K562 (cell line): ENCODE measurements around the gene RBP7. TPM values are rescaled to one million over a fixed set of nuclear protein-coding genes. Genes with fewer than 3 reads are reported as not detected.

ENCODE experiments used
- BHLHE40 ChIP-seq: IDR thresholded peaks from 2 replicates; pipeline ENCODE4 v1.6.1; 2011; ENCODE audit warnings: low read length, improper control_type of control experiment
- CEBPB ChIP-seq: fragments of 450-650 bp; IDR thresholded peaks from 2 replicates; pipeline ENCODE4 v1.6.1; 2016; ENCODE audit warnings: missing genetic modification characterization, missing compliant biosample characterization
- CHD7 ChIP-seq: fragments of 200-600 bp; sonication (generic); IDR thresholded peaks from one replicate; pipeline ENCODE4 v1.6.1; 2012; ENCODE audit warnings: mild to moderate bottlenecking, low read depth, low read length, inconsistent platforms
- EWSR1 ChIP-seq: fragments of 450-650 bp; IDR thresholded peaks from 2 replicates; pipeline ENCODE4 v1.6.1; 2018; ENCODE audit warnings: borderline replicate concordance, mild to moderate bottlenecking, low read depth, moderate library complexity; ENCODE audit not compliant: partially characterized antibody
- GATAD2B ChIP-seq: fragments of 450-650 bp; IDR thresholded peaks from 2 replicates; pipeline ENCODE4 v1.6.1; 2017; ENCODE audit warnings: mild to moderate bottlenecking, borderline replicate concordance
- MITF ChIP-seq: IDR thresholded peaks from 2 replicates; pipeline ENCODE4 v1.6.1; 2014; ENCODE audit warnings: antibody characterized with exemption
- TFAM ChIP-seq: fragments of 250-450 bp; sonication (Bioruptor Pico); conservative IDR thresholded peaks from 2 replicates; pipeline ENCODE4 v1.5.0; 2021; ENCODE audit warnings: mild to moderate bottlenecking, moderate library complexity
- ZNF561 ChIP-seq: fragments of 450-650 bp; formaldehyde crosslinking; conservative IDR thresholded peaks from 2 replicates; pipeline ENCODE4 v1.4.0; 2020; ENCODE audit warnings: mild to moderate bottlenecking, moderate library complexity
- polyA plus RNA-seq, 8 experiments: library from polyadenylated mRNA; depleted of rRNA in 4 of 8; stranded (reverse) in 5 of 8; unstranded in 3 of 8; fragments of >200 nt; fragmentation: Nextera tagmentation in 2 of 8; fragmentation: Illumina TruSeq in 1 of 8; extraction: Ambion mirVana in 2 of 8; extraction: Trizol in 1 of 8; gene quantifications; 2 replicates each; pipeline versions ENCODE4 v1.2.1 to v1.2.3, GENCODE V29; 2011 to 2014; ENCODE audit warnings: inconsistent platforms in 1 of 8, missing spikeins in 1 of 8
- total RNA-seq, 7 experiments: library from RNA; depleted of rRNA in 6 of 7; stranded (reverse); fragments of >200 nt in 6 of 7; fragmentation: Illumina TruSeq in 2 of 7; extraction: Trizol in 2 of 7; gene quantifications; 2 replicates each; pipeline versions ENCODE4 v1.2.1 to v1.2.3, GENCODE V29; 2011 to 2021; ENCODE audit warnings: low replicate concordance in 1 of 7
- TF ChIP-seq, protein P1 (sequence below): fragments of 250-450 bp; sonication (Bioruptor Pico); IDR thresholded peaks from 2 replicates; pipeline ENCODE4 v1.8.0; 2021; ENCODE audit warnings: mild to moderate bottlenecking, moderate library complexity
- TF ChIP-seq, protein P2 (sequence below): fragments of 450-650 bp; formaldehyde crosslinking; conservative IDR thresholded peaks from 2 replicates; pipeline ENCODE4 v1.4.0; 2022; ENCODE audit warnings: mild to moderate bottlenecking, missing genetic modification characterization

Gene RBP7
- total and polyA plus RNA-seq, 9 of the 15 experiments (the other 6 are each of a cell fraction or from before 2014, with no cell fraction given) = not detected

DNA sequence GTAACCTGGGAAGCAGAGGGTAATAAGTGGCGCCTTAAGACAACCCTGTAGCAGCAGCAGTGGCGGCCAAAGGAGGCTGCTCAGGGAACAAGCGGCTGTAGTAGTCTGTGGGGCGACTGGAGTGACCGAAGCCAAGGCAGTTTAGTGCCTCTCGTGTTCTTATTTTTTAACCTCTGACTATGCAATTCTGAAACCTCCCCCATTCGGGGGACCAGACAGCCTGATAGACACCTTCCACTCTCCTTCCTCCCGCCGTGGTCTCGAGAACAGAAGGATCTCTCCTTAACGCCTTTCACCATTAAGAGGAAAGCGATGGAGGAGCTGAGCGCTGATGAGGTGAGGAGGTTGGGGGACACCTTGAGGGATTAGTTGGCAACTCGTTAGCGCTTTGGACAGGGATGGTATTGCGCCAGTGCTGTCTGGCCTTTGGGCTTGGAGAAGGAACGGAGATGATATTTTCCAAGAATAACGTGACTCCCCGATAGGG is 36.4 kb downstream of the RBP7 start (continued):
- TF ChIP-seq TFAM (CRISPR knock-in tag) (no peak), ZNF561 (no peak), GATAD2B (no peak), CEBPB (tag) (peak; percentile 81), CHD7 (no peak), BHLHE40 (peak; percentile 26; the same call in 1 of the 2 replicates), MITF (no peak), EWSR1 (no peak)
- TF ChIP-seq, protein P1, sequence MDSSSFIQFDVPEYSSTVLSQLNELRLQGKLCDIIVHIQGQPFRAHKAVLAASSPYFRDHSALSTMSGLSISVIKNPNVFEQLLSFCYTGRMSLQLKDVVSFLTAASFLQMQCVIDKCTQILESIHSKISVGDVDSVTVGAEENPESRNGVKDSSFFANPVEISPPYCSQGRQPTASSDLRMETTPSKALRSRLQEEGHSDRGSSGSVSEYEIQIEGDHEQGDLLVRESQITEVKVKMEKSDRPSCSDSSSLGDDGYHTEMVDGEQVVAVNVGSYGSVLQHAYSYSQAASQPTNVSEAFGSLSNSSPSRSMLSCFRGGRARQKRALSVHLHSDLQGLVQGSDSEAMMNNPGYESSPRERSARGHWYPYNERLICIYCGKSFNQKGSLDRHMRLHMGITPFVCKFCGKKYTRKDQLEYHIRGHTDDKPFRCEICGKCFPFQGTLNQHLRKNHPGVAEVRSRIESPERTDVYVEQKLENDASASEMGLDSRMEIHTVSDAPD = no peak
- TF ChIP-seq, protein P2, sequence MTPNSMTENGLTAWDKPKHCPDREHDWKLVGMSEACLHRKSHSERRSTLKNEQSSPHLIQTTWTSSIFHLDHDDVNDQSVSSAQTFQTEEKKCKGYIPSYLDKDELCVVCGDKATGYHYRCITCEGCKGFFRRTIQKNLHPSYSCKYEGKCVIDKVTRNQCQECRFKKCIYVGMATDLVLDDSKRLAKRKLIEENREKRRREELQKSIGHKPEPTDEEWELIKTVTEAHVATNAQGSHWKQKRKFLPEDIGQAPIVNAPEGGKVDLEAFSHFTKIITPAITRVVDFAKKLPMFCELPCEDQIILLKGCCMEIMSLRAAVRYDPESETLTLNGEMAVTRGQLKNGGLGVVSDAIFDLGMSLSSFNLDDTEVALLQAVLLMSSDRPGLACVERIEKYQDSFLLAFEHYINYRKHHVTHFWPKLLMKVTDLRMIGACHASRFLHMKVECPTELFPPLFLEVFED = no peak
